ELF-1 (cell line): ENCODE results near the gene ACTRT2.

Experiments
- DNase-seq: peaks from one replicate; pipeline ENCODE4 v3.0.0-alpha.2; 2016; ENCODE audit warnings: low read depth, low spot score

The ACTRT2 gene

GRCh38 chr1:3031401-3032221, 10.3 kb downstream of the ACTRT2 start:
- no peak for DNase-seq

- DNase-seq = no peak
Observed at GRCh38 chr1:3032371-3033039, 11.2 kb downstream of the ACTRT2 start.

GRCh38 chr1:3033040-3033789, 11.9 kb downstream of the ACTRT2 start:
- DNase-seq = no peak

GRCh38 chr1:3033790-3034090, 12.5 kb downstream of the ACTRT2 start:
- DNase-seq = no peak

- no peak for DNase-seq
Observed at GRCh38 chr1:3034162-3034561, 12.9 kb downstream of the ACTRT2 start.

GRCh38 chr1:3034728-3035562, 13.7 kb downstream of the ACTRT2 start:
- DNase-seq = no peak

GRCh38 chr1:3035563-3036446, 14.5 kb downstream of the ACTRT2 start:
- DNase-seq = no peak

GRCh38 chr1:3036447-3037280, 15.4 kb downstream of the ACTRT2 start:
- DNase-seq = peak; percentile 22

GRCh38 chr1:3037281-3038040, 16.2 kb downstream of the ACTRT2 start:
- no peak for DNase-seq

- no peak for DNase-seq
Observed at GRCh38 chr1:3038113-3038551, 16.9 kb downstream of the ACTRT2 start.

GRCh38 chr1:3038571-3039181, 17.4 kb downstream of the ACTRT2 start:
- no peak for DNase-seq

- DNase-seq = no peak
Observed at GRCh38 chr1:3040004-3040403, 18.7 kb downstream of the ACTRT2 start.

GRCh38 chr1:3042481-3042880, 21.2 kb downstream of the ACTRT2 start:
- DNase-seq = no peak

GRCh38 chr1:3049164-3049563, 27.9 kb downstream of the ACTRT2 start:
- no peak for DNase-seq

- DNase-seq = no peak
Observed at GRCh38 chr1:3049905-3050304, 28.6 kb downstream of the ACTRT2 start.

GRCh38 chr1:3050603-3051002, 29.3 kb downstream of the ACTRT2 start:
- DNase-seq = no peak

GRCh38 chr1:3051270-3052268, 30.3 kb downstream of the ACTRT2 start:
- no peak for DNase-seq
